Progenitor cell of endocrine pancreas (in vitro differentiated cells): ENCODE data around the gene BMP7. TPM values are rescaled to one million over a fixed set of nuclear protein-coding genes. Genes with fewer than 3 reads are reported as not detected.

ENCODE experiments used
- DNase-seq: peaks from one replicate; pipeline ENCODE4 v3.0.0; 2021; ENCODE audit warnings: low spot score; ENCODE audit not compliant: unreplicated experiment
- H3K27ac Mint-ChIP-seq: 2 replicates; pipeline ENCODE4 v1.8.0; 2021; ENCODE audit warnings: mild to moderate bottlenecking, moderate library complexity, mixed read lengths
- H3K27me3 Mint-ChIP-seq: 2 replicates; pipeline ENCODE4 v1.8.0; 2021; ENCODE audit warnings: mixed read lengths
- H3K36me3 Mint-ChIP-seq: 2 replicates; pipeline ENCODE4 v1.8.0; 2022; ENCODE audit warnings: mixed read lengths; ENCODE audit not compliant: insufficient read depth
- H3K4me1 Mint-ChIP-seq: 2 replicates; pipeline ENCODE4 v1.8.0; 2021; ENCODE audit warnings: low read depth, mixed read lengths
- H3K4me3 Mint-ChIP-seq: 2 replicates; pipeline ENCODE4 v1.8.0; 2021; ENCODE audit warnings: low read depth, mild to moderate bottlenecking, moderate library complexity, mixed read lengths
- H3K9me3 Mint-ChIP-seq: 2 replicates; pipeline ENCODE4 v1.8.0; 2021; ENCODE audit warnings: low read depth, mixed read lengths
- CTCF ChIP-seq: fragments of 200-600 bp; sonication (generic); IDR thresholded peaks from one replicate; pipeline ENCODE4 v1.5.0; 2021; ENCODE audit warnings: antibody characterized with exemption, mild to moderate bottlenecking; ENCODE audit not compliant: unreplicated experiment
- total RNA-seq: library from RNA; stranded (reverse); gene quantifications from 2 replicates; pipeline ENCODE4 v1.2.1, GENCODE V29; 2021

Gene BMP7
- total RNA-seq, 1 donor from 2014 or later = 35.4 TPM

- no peak for TF ChIP-seq CTCF
- no peaks in the 10 kb centered on the region for H3K36me3 Mint-ChIP-seq
- H3K4me3 Mint-ChIP-seq = no peak overlapping the region
- peaks cover 30% of the 10 kb centered on the region for H3K27me3 Mint-ChIP-seq
- no peaks in the 10 kb centered on the region for H3K9me3 Mint-ChIP-seq
- no peaks in the 10 kb centered on the region for H3K4me1 Mint-ChIP-seq
- no peak overlapping the region for H3K27ac Mint-ChIP-seq
- DNase-seq = no peak
Observed at GRCh38 chr20:57122536-57123489, 143.6 kb downstream of the BMP7 start.

GRCh38 chr20:57118964-57119363 lies 147.5 kb downstream of the BMP7 start:
- H3K27me3 Mint-ChIP-seq = peaks cover 11% of the 10 kb centered on the region
- no peak for TF ChIP-seq CTCF
- no peaks in the 10 kb centered on the region for H3K36me3 Mint-ChIP-seq
- H3K4me1 Mint-ChIP-seq = peaks cover 2% of the 10 kb centered on the region
- DNase-seq = no peak
- H3K4me3 Mint-ChIP-seq = no peak overlapping the region
- no peak overlapping the region for H3K27ac Mint-ChIP-seq
- H3K9me3 Mint-ChIP-seq = no peaks in the 10 kb centered on the region

Other genes starting within 250 kb of the BMP7 start
- not detected in 2 replicates for gene SPO11, start 63.2 kb upstream of the BMP7 start, total RNA-seq
- 44.6 and 47.3 TPM in 2 replicates for gene RAE1, start 84.6 kb upstream of the BMP7 start, total RNA-seq
- 21.0 and 24.1 TPM in 2 replicates for gene RBM38, start 124.8 kb upstream of the BMP7 start, total RNA-seq